ENCODE measurements around the gene MC2R.
"Not testable (repeated sequence)": the region's sequence is repeated elsewhere in the genome, so short reads cannot be mapped to it uniquely, and the experiment has no call there.

Gene MC2R

GRCh38 chr18:13890761-13891361 is 24.5 kb downstream of the MC2R start:
- DNase-seq: no peak

GRCh38 chr18:13889671-13890070 is 25.7 kb downstream of the MC2R start:
- no peak for DNase-seq

- DNase-seq: no peak
These were observed 27.1 kb downstream of the MC2R start for GRCh38 chr18:13888191-13888716.

- no peak for DNase-seq
These were observed 30.3 kb downstream of the MC2R start for GRCh38 chr18:13885009-13885408.

- no peak for DNase-seq
These were observed 35.4 kb downstream of the MC2R start for GRCh38 chr18:13879937-13880336.

- DNase-seq: no peak
These were observed 35.8 kb downstream of the MC2R start for GRCh38 chr18:13879492-13879891.

- no peak for DNase-seq
These were observed 36.5 kb downstream of the MC2R start for GRCh38 chr18:13878857-13879256.

GRCh38 chr18:13877157-13877556 is 38.2 kb downstream of the MC2R start:
- no peak for DNase-seq

GRCh38 chr18:13874558-13874957 is 40.8 kb downstream of the MC2R start:
- no peak for DNase-seq

GRCh38 chr18:13872932-13873331 is 42.4 kb downstream of the MC2R start:
- DNase-seq: no peak

- DNase-seq: no peak
These were observed 43.0 kb downstream of the MC2R start for GRCh38 chr18:13872373-13872772.

- no peak for DNase-seq
These were observed 43.6 kb downstream of the MC2R start for GRCh38 chr18:13871701-13872100.

GRCh38 chr18:13868501-13869271 is 46.6 kb downstream of the MC2R start:
- no peak for DNase-seq

- not testable (repeated sequence) for DNase-seq
These were observed 52.4 kb downstream of the MC2R start for GRCh38 chr18:13862898-13863297.

GRCh38 chr18:13849791-13850190 is 65.5 kb downstream of the MC2R start:
- DNase-seq: no peak

- DNase-seq: no peak
These were observed 78.8 kb downstream of the MC2R start for GRCh38 chr18:13836559-13836958.

GRCh38 chr18:13835202-13835601 is 80.1 kb downstream of the MC2R start:
- DNase-seq: no peak

GRCh38 chr18:13834496-13835015 is 80.8 kb downstream of the MC2R start:
- no peak for DNase-seq

Measured in fibroblast of upper back skin (primary cell).